Kidney tubule cell (primary cell): ENCODE data around the gene KNTC1.
"Not testable (repeated sequence)": the region's sequence is repeated elsewhere in the genome, so short reads cannot be mapped to it uniquely, and the experiment has no call there.

Experiments
- DNase-seq: peaks from one replicate; pipeline ENCODE4 v3.0.0-alpha.2; 2018; ENCODE audit warnings: low spot score

KNTC1 gene

GRCh38 chr12:122526683-122527477 is at the start of gene KNTC1, which contains the start of gene RSRC2:
KNTC1 (plus strand) TSS chr12:122527249; CDS start chr12:122530064, 2,815 bp downstream.
RSRC2 (minus strand) TSS chr12:122526936; CDS start chr12:122526853, 83 bp downstream.
- DNase-seq: peak; percentile 100

DNA sequence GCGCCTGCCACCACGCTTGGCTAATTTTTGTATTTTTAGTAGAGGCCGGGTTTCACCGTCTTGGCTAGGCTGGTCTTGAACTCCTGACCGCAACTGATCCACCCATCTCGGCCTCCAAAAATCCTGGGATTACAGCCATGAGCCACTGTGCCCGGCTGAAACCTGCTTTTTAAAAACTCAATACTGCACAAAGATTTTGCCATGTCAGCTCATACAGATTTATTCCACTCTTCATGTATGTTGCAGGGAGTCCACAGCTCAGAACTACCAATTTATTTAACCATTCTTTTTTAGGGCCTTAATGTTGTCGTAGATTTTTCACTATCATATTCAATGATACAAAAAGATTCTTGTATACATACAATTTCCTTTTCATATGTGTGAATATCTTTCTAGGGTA is 46.3 kb upstream of the KNTC1 start:
- no peak for DNase-seq

DNA sequence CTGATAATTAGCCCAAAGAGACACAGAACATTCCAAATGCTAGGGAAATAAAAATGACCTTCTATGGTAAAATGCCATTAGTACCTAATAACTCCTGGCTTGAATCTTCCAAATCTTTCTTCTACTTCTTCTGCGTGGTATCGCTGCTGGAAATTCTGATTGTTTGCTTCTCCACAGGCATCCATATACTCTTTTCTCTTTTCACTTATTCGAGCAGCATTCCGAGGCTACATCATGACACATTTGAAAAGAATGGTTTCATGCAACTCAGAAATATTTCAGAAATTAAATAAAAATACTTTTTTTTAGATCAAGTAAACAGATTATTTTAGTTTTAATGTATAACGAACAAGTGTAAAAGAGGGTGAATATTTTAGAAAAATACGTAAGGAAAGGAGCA is 45.2 kb upstream of the KNTC1 start:
- DNase-seq: no peak

DNA sequence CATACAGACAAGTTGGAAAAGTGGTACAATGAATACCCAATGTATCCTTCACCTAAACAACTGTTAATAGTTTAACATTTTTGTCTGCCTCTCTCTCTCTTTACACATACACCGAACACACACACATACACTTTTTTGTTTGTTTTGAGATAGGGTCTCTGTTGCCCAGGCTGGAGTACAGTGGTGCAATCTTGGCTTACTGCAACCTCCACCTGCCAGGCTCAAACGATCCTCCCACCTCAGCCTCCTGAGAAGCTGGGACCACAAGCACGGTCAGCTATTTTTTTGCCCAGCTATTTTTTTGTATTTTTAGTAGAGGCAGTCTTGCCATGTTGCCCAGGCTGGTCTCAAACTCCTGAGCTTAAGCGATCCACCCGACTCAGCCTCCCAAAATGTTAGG is 43.1 kb upstream of the KNTC1 start:
- DNase-seq: no peak

- not testable (repeated sequence) for DNase-seq
These were observed 42.7 kb upstream of the KNTC1 start for GRCh38 chr12:122484385-122484784.

- not testable (repeated sequence) for DNase-seq
These were observed 40.7 kb upstream of the KNTC1 start for GRCh38 chr12:122486360-122486759.

DNA sequence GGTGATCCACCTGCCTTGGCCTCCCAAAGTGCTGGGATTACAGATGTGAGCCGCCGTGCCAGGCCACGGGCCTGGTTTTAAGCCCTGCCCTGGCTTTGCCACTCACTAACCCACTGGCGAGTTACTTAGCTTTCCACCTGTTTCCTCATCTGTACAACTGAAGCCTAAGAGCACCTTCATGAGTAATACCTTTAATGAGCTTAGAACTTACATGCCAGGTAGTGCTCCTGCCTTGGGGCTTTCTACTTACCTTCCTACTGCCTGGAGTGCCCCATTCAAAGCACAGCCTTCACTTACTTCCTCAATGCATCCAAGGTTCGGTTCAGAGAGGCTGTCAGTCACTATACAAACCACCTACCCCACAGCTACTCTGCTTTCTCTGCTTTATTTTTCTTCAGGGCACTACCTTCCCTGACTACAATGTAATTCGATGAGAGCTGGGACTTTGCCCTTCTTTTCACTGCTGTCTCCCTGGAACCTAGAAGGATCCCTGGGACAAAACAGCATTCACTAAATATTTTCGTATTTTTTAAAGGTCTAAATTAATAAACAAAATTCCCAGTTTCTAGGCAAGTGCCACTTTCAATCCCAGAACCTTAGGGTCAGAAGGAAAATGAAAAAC is 40.1 kb upstream of the KNTC1 start:
- peak; percentile 62 for DNase-seq

DNA sequence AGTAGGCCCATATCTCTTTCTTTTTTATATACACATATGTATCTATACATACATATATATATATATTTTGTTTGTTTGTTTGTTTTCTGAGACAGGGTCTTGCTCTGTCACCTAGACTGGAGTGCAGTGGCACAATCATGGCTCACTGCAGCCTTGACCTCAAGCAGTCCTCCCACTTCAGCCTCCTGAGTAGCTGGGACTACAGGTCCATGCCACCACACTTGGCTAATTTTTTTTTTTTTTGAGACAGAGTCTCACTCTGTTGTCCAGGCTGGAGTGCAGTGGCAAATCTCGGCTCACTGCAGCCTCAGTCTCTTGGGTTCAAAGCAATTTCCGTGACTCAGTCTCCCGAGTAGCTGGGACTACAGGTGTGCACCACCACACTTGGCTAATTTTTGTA is 39.2 kb upstream of the KNTC1 start:
- not testable (repeated sequence) for DNase-seq

- no peak for DNase-seq
These were observed 38.0 kb upstream of the KNTC1 start for GRCh38 chr12:122489038-122489437.

GRCh38 chr12:122491991-122492390 is 35.1 kb upstream of the KNTC1 start:
- DNase-seq: no peak

GRCh38 chr12:122493222-122493621 is 33.8 kb upstream of the KNTC1 start:
- DNase-seq: not testable (repeated sequence)

GRCh38 chr12:122495258-122495657 is 31.8 kb upstream of the KNTC1 start:
- no peak for DNase-seq

DNA sequence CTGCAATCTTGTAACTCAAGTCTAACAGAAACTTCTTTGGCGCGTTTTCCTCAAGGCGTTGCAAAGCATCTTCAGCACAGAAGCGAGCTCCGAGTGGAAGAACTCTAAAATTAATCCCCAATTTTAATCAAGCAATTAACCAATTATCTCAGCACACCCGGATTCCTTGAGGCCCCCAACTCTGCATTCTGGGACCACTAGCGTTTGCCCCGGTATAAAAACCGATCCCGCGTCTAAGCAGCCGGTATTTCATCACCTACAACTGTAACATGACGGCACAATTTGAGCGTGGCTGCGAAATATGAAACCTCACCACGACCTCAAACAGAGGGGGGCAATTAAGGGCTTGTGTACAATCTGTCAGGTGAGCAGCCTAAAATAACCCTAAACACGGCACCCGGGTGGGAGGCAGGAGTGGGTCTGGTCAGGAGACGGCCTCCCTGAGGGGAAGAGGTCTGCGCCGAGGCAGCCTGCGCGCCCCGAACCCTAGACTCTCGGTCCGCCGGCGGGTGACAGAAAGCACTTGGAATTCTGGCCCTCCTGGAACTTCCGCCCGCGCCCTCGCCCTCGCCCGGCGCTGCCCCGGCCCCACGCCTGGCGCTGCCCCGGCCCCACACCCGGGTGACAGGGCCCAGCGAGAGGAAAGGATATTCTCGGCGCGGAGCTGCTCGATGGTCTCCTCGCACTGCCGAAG is 26.9 kb upstream of the KNTC1 start:
- DNase-seq: peak; percentile 61

- DNase-seq: peak; percentile 99
These were observed 26.2 kb upstream of the KNTC1 start, which contains the start of gene ZCCHC8 for GRCh38 chr12:122500685-122501488. ZCCHC8 (minus strand) TSS chr12:122500932; CDS start chr12:122500840, 92 bp downstream.

DNA sequence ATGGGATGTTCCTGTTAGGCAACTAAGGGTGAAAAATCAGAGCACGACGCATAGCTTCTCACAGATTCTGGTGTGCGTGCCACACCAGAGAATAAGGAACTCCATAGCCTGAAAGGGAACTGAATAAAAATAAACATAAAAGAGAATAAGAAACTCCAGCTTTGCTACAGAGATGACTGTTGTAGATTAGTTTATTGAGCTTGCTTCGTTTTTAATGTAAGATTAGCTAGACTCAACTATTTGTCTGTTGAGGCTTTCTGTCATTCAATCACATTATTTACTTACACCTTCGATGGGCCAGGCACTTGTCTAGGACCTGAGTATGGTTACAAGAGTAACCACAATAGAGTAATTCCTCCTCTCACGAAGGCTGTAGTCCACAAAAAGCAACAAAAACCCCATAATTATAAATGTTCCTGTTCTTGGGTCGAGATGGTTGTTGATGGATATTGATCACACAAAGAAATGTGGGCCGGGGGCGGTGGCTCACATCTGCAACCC is 25.5 kb upstream of the KNTC1 start:
- no peak for DNase-seq

GRCh38 chr12:122503147-122503751 is 23.8 kb upstream of the KNTC1 start:
- no peak for DNase-seq

GRCh38 chr12:122503783-122504590 is 23.1 kb upstream of the KNTC1 start:
- no peak for DNase-seq

DNA sequence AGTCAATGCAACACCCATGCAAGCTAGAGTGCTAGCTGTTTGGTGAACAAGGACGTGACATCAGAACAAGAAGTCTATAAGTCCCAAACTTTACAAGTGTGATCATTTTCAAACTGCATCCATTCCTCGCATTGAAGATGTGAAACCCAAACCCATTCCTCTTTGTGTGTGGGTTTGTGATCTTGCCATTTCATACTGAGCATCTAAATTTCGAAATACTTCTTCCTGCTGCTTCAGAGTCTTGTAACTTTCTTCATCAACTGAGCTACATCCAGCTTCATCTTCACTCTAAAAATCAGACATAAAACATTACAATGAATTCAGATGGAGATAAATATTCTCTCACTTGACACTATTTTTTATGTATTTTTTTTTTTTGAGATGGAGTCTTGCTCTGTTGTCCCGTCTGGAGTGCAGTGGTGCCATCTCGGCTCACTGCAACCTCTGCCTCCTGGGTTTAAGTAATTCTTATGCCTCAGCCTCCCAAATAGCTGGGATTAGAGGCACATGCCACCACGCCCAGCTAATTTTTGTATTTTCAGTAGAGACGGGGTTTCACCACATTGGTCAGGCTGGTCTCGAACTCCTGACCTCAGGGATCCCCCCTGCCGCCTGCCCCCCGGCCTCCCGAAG is 21.5 kb upstream of the KNTC1 start:
- DNase-seq: no peak

DNA sequence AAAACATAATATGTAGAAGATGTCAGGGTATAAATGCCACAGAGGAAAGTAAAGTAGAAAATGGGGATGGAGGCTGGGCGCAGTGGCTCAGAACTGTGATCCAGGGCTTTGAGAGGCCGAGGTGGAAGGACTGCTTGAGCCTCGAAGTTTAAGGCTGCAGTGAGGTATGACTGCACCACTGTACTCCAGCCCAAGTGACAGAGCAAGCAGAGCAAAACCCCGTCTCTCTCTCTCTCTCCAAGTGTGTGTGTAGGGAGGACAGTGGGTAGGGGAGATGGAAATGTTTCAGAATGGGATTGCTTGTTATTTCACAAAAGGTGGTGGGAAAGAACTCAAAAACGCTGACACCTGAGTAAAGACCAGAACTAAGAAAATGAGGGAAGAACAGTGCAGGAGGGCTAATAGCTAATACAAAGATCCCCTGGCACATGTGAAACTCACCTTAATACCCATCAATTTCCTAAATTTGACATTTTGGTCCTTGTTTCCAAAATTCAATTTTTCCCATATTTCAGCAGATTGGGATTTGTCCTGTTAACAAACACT is 20.6 kb upstream of the KNTC1 start:
- DNase-seq: no peak

- DNase-seq: no peak
These were observed 18.9 kb upstream of the KNTC1 start for GRCh38 chr12:122508163-122508562.
